MM.1S (cell line): ENCODE data around the gene PRSS12.

Source experiments
- DNase-seq: peaks from one replicate; pipeline ENCODE4 v3.0.0-alpha.2; 2015
- H2AFZ ChIP-seq: fragments of 300-600 bp; sonication (generic); 2 replicates; pipeline ENCODE4 v1.6.0; 2016; ENCODE audit warnings: antibody characterized with exemption, low read length
- H3F3A ChIP-seq: fragments of 300-600 bp; sonication (generic); 2 replicates; pipeline ENCODE4 v1.6.1; 2016; ENCODE audit warnings: mild to moderate bottlenecking, antibody characterized with exemption, low read length, moderate library complexity, mixed read lengths; ENCODE audit not compliant: insufficient read depth
- H3K27ac ChIP-seq: fragments of 300-600 bp; sonication (generic); 2 replicates; pipeline ENCODE4 v1.5.1; 2016; ENCODE audit warnings: mild to moderate bottlenecking, low read length
- H3K27me3 ChIP-seq: fragments of 300-600 bp; sonication (generic); replicated peaks from 2 replicates; pipeline ENCODE4 v1.6.0; 2016; ENCODE audit warnings: low read length; ENCODE audit not compliant: insufficient read depth
- H3K36me3 ChIP-seq: fragments of 300-600 bp; sonication (generic); replicated peaks from 2 replicates; pipeline ENCODE4 v1.6.1; 2016; ENCODE audit warnings: mild to moderate bottlenecking, low read length, mixed read lengths; ENCODE audit not compliant: insufficient read depth
- H3K4me1 ChIP-seq: fragments of 300-600 bp; sonication (generic); 2 replicates; pipeline ENCODE4 v1.6.1; 2016; ENCODE audit warnings: low read length, mixed read lengths
- H3K4me2 ChIP-seq: fragments of 300-600 bp; sonication (generic); 2 replicates; pipeline ENCODE4 v1.6.0; 2016; ENCODE audit warnings: low read depth, low read length
- H3K4me3 ChIP-seq: fragments of 300-600 bp; sonication (generic); 2 replicates; pipeline ENCODE4 v1.5.1; 2016; ENCODE audit warnings: low read length, mixed read lengths
- H3K79me2 ChIP-seq: fragments of 300-600 bp; sonication (generic); 2 replicates; pipeline ENCODE4 v1.6.1; 2016; ENCODE audit warnings: mixed run types, low read length, mixed read lengths
- H3K9ac ChIP-seq: fragments of 300-600 bp; sonication (generic); 2 replicates; pipeline ENCODE4 v1.6.1; 2016; ENCODE audit warnings: low read length, mixed read lengths
- H3K9me2 ChIP-seq: fragments of 300-600 bp; sonication (generic); replicated peaks from 2 replicates; pipeline ENCODE4 v1.6.1; 2016; ENCODE audit warnings: mild to moderate bottlenecking, low read length, mixed read lengths; ENCODE audit not compliant: insufficient read depth
- H3K9me3 ChIP-seq: fragments of 300-600 bp; sonication (generic); replicated peaks from 2 replicates; pipeline ENCODE4 v1.6.1; 2016; ENCODE audit warnings: mild to moderate bottlenecking, low read length, mixed read lengths; ENCODE audit not compliant: insufficient read depth
- H4K20me1 ChIP-seq: fragments of 300-600 bp; sonication (generic); 2 replicates; pipeline ENCODE4 v1.6.1; 2016; ENCODE audit warnings: mild to moderate bottlenecking, low read length, moderate library complexity, mixed read lengths; ENCODE audit not compliant: insufficient read depth
- EZH2 ChIP-seq: fragments of 300-600 bp; sonication (generic); optimal IDR thresholded peaks from 2 replicates; pipeline ENCODE3; 2017; ENCODE audit warnings: low read depth, mild to moderate bottlenecking, antibody characterized with exemption, low read length, mixed read lengths
- EZH2phosphoT487 ChIP-seq: fragments of 300-600 bp; sonication (generic); IDR thresholded peaks from 2 replicates; pipeline ENCODE4 v1.6.1; 2018; ENCODE audit warnings: antibody characterized with exemption, low read length
- TF ChIP-seq, protein P1 (sequence below): fragments of 300-600 bp; sonication (generic); IDR thresholded peaks from 2 replicates; pipeline ENCODE4 v1.5.1; 2016; ENCODE audit warnings: antibody characterized with exemption, low read length, mixed read lengths

The PRSS12 gene

DNA sequence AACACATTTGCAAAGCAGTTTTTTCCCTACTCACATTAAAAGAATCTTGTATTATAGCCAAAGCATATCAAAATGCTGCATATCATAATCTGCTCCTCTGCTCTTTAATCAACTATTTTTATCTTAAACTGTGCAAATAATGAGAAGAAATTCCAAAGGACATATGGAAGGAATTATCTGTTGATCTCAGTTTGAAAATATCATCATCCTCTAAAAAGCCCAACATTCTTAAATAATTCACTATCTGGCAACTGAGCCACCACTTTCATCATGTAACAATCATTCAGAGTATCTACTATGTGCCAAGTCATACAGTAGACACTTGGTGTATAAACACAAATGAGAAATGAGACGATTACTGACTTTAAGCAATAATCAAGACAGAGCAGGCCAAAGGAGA lies 63.0 kb downstream of the PRSS12 start:
- Histone ChIP-seq H3K36me3 (no peaks in the 10 kb centered on the region), H3K79me2 (no peaks in the 10 kb centered on the region), H3K9me2 (no peaks in the 10 kb centered on the region), H3K4me1 (no peaks in the 10 kb centered on the region), H3K4me2 (no peak overlapping the region), H3K27ac (no peak overlapping the region), H2AFZ (no peak overlapping the region), H3K9me3 (no peaks in the 10 kb centered on the region), H3F3A (0 out of 2 replicates have a peak, but pooled peaks cover 5% of the 10 kb centered on the region), H3K27me3 (no peaks in the 10 kb centered on the region), H3K4me3 (no peak overlapping the region), H3K9ac (no peak overlapping the region), H4K20me1 (no peaks in the 10 kb centered on the region)
- no peak for TF ChIP-seq EZH2
- TF ChIP-seq EZH2phosphoT487, result no peak
- TF ChIP-seq, protein P1, sequence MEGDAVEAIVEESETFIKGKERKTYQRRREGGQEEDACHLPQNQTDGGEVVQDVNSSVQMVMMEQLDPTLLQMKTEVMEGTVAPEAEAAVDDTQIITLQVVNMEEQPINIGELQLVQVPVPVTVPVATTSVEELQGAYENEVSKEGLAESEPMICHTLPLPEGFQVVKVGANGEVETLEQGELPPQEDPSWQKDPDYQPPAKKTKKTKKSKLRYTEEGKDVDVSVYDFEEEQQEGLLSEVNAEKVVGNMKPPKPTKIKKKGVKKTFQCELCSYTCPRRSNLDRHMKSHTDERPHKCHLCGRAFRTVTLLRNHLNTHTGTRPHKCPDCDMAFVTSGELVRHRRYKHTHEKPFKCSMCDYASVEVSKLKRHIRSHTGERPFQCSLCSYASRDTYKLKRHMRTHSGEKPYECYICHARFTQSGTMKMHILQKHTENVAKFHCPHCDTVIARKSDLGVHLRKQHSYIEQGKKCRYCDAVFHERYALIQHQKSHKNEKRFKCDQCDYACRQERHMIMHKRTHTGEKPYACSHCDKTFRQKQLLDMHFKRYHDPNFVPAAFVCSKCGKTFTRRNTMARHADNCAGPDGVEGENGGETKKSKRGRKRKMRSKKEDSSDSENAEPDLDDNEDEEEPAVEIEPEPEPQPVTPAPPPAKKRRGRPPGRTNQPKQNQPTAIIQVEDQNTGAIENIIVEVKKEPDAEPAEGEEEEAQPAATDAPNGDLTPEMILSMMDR, result no peak
- no peak for DNase-seq

GRCh38 chr4:118287711-118288451 lies 64.9 kb downstream of the PRSS12 start:
- Histone ChIP-seq H3K27ac (no peak overlapping the region), H3K36me3 (no peaks in the 10 kb centered on the region), H3K79me2 (no peaks in the 10 kb centered on the region), H3K9me2 (no peaks in the 10 kb centered on the region), H4K20me1 (no peaks in the 10 kb centered on the region), H2AFZ (no peak overlapping the region), H3F3A (peaks cover 15% of the 10 kb centered on the region), H3K4me3 (no peak overlapping the region), H3K4me2 (no peak overlapping the region), H3K4me1 (no peaks in the 10 kb centered on the region), H3K27me3 (no peaks in the 10 kb centered on the region), H3K9ac (no peak overlapping the region), H3K9me3 (no peaks in the 10 kb centered on the region)
- TF ChIP-seq EZH2phosphoT487 (no peak), EZH2 (no peak)
- TF ChIP-seq, protein P1, result no peak
- no peak for DNase-seq

GRCh38 chr4:118286685-118287084 lies 66.1 kb downstream of the PRSS12 start:
- H3K9ac ChIP-seq, result no peak overlapping the region
- H3K4me2 ChIP-seq, result no peak overlapping the region
- no peaks in the 10 kb centered on the region for H3K79me2 ChIP-seq
- no peaks in the 10 kb centered on the region for H3K9me2 ChIP-seq
- no peak overlapping the region for H3K4me3 ChIP-seq
- no peaks in the 10 kb centered on the region for H3K4me1 ChIP-seq
- H2AFZ ChIP-seq, result no peak overlapping the region
- H3F3A ChIP-seq, result peaks cover 27% of the 10 kb centered on the region
- TF ChIP-seq EZH2phosphoT487 (no peak), EZH2 (no peak)
- TF ChIP-seq, protein P1, result no peak
- no peaks in the 10 kb centered on the region for H3K27me3 ChIP-seq
- H4K20me1 ChIP-seq, result no peaks in the 10 kb centered on the region
- H3K27ac ChIP-seq, result no peak overlapping the region
- H3K9me3 ChIP-seq, result no peaks in the 10 kb centered on the region
- DNase-seq, result no peak
- no peaks in the 10 kb centered on the region; the same call in 1 of the 2 replicates for H3K36me3 ChIP-seq
